ENCODE data around the gene KDELR1.

Gene KDELR1

GRCh38 chr19:48428670-48429069 lies 37.3 kb upstream of the KDELR1 start:
- H3K27me3 ChIP-seq (ENCODE audit: control insufficient read depth, low read length), result no peaks in the 10 kb centered on the region
- H3K4me3 ChIP-seq (ENCODE audit: low read length), result no peak overlapping the region
- no peaks in the 10 kb centered on the region for H3K79me2 ChIP-seq (ENCODE audit: control insufficient read depth, low read length)
- TF ChIP-seq CTCF (IDR thresholded peaks at IDR 0.05; ENCODE audit: low read depth, low read length, poor library complexity, severe bottlenecking) (no peak), EZH2phosphoT487 (IDR thresholded peaks at IDR 0.05; ENCODE audit: borderline replicate concordance, low read length) (no peak)
- H3F3A ChIP-seq (ENCODE audit: control insufficient read depth, insufficient read depth), result 0 out of 2 replicates have a peak, but pooled peaks cover 5% of the 10 kb centered on the region
- no peak overlapping the region for H3K4me2 ChIP-seq (ENCODE audit: low read length)
- H3K9me3 ChIP-seq (ENCODE audit: control insufficient read depth, insufficient read depth, low read length), result no peaks in the 10 kb centered on the region
- peaks cover 11% of the 10 kb centered on the region for H3K4me1 ChIP-seq (ENCODE audit: control insufficient read depth, low read length)
- H3K36me3 ChIP-seq (ENCODE audit: control insufficient read depth, low read length), result no peaks in the 10 kb centered on the region
- H3K9me2 ChIP-seq (replicated peaks; ENCODE audit: control insufficient read depth, low read length), result no peaks in the 10 kb centered on the region
- H3K27ac ChIP-seq (ENCODE audit: low read depth, low read length), result no peak overlapping the region
- no peaks in the 10 kb centered on the region for H4K20me1 ChIP-seq (ENCODE audit: control insufficient read depth, insufficient read depth, low read depth, low read length)

GRCh38 chr19:48424694-48425219 lies 33.4 kb upstream of the KDELR1 start:
- Histone ChIP-seq H3K27ac (ENCODE audit: low read depth, low read length) (no peak overlapping the region), H3K27me3 (ENCODE audit: control insufficient read depth, low read length) (no peaks in the 10 kb centered on the region), H3K4me3 (ENCODE audit: low read length) (peak overlapping the region; percentile 16), H3K4me2 (ENCODE audit: low read length) (peak overlapping the region; percentile 58), H4K20me1 (ENCODE audit: control insufficient read depth, insufficient read depth, low read depth, low read length) (no peaks in the 10 kb centered on the region), H3K79me2 (ENCODE audit: control insufficient read depth, low read length) (no peaks in the 10 kb centered on the region), H3F3A (ENCODE audit: control insufficient read depth, insufficient read depth) (0 out of 2 replicates have a peak, but pooled peaks cover 5% of the 10 kb centered on the region), H3K9me2 (replicated peaks; ENCODE audit: control insufficient read depth, low read length) (no peaks in the 10 kb centered on the region), H3K4me1 (ENCODE audit: control insufficient read depth, low read length) (peaks cover 6% of the 10 kb centered on the region), H3K36me3 (ENCODE audit: control insufficient read depth, low read length) (no peaks in the 10 kb centered on the region), H3K9me3 (ENCODE audit: control insufficient read depth, insufficient read depth, low read length) (no peaks in the 10 kb centered on the region)
- no peak for TF ChIP-seq EZH2phosphoT487 (IDR thresholded peaks at IDR 0.05; ENCODE audit: borderline replicate concordance, low read length)
- no peak for TF ChIP-seq CTCF (IDR thresholded peaks at IDR 0.05; ENCODE audit: low read depth, low read length, poor library complexity, severe bottlenecking)

GRCh38 chr19:48421548-48421947 lies 30.2 kb upstream of the KDELR1 start:
- no peak overlapping the region for H3K4me2 ChIP-seq (ENCODE audit: low read length)
- H3K36me3 ChIP-seq (ENCODE audit: control insufficient read depth, low read length), result no peaks in the 10 kb centered on the region
- H3K27ac ChIP-seq (ENCODE audit: low read depth, low read length), result no peak overlapping the region
- no peaks in the 10 kb centered on the region for H3K79me2 ChIP-seq (ENCODE audit: control insufficient read depth, low read length)
- no peak overlapping the region for H3K4me3 ChIP-seq (ENCODE audit: low read length)
- 0 out of 2 replicates have a peak, but pooled peaks cover 5% of the 10 kb centered on the region for H3F3A ChIP-seq (ENCODE audit: control insufficient read depth, insufficient read depth)
- no peaks in the 10 kb centered on the region for H3K9me2 ChIP-seq (replicated peaks; ENCODE audit: control insufficient read depth, low read length)
- no peaks in the 10 kb centered on the region for H4K20me1 ChIP-seq (ENCODE audit: control insufficient read depth, insufficient read depth, low read depth, low read length)
- peaks cover 11% of the 10 kb centered on the region for H3K4me1 ChIP-seq (ENCODE audit: control insufficient read depth, low read length)
- no peaks in the 10 kb centered on the region for H3K9me3 ChIP-seq (ENCODE audit: control insufficient read depth, insufficient read depth, low read length)
- no peaks in the 10 kb centered on the region for H3K27me3 ChIP-seq (ENCODE audit: control insufficient read depth, low read length)
- TF ChIP-seq CTCF (IDR thresholded peaks at IDR 0.05; ENCODE audit: low read depth, low read length, poor library complexity, severe bottlenecking) (no peak), EZH2phosphoT487 (IDR thresholded peaks at IDR 0.05; ENCODE audit: borderline replicate concordance, low read length) (no peak)

Measured in DOHH2 (cell line).